Esophagus muscularis mucosa (tissue), 4 donors: ENCODE results near the gene SYTL2. TPM values are rescaled to one million over a fixed set of nuclear protein-coding genes. Genes with fewer than 3 reads are reported as not detected.

Source experiments
- DNase-seq: peaks from one replicate; pipeline ENCODE4 v3.0.0-alpha.2; 2017; ENCODE audit errors: extremely low spot score
- H3K27ac ChIP-seq, 4 donors: fragments of 200-600 bp; sonication (generic); replicated peaks in 1 of 4; 1 replicate in 3 of 4; 2 replicates in 1 of 4; pipeline ENCODE4 v1.5.1; 2016 to 2019; ENCODE audit warnings: mild to moderate bottlenecking in 1 of 4
- H3K27me3 ChIP-seq, 4 donors: fragments of 200-600 bp; sonication (generic); one replicate each; pipeline versions ENCODE4 v1.5.1 to v1.6.0; 2016 to 2019
- H3K36me3 ChIP-seq, 4 donors: fragments of 200-600 bp; sonication (generic); one replicate each; pipeline ENCODE4 v1.5.1; 2016 to 2019
- H3K4me1 ChIP-seq, 4 donors: fragments of 200-600 bp; sonication (generic); one replicate each; pipeline ENCODE4 v1.5.1; 2016 to 2019
- H3K4me3 ChIP-seq, 4 donors: fragments of 200-600 bp; sonication (generic); 1 replicate in 2 of 4; 2 replicates in 2 of 4; pipeline ENCODE4 v1.5.1; 2016 to 2019; ENCODE audit warnings: mild to moderate bottlenecking in 4 of 4, moderate library complexity in 1 of 4
- H3K9me3 ChIP-seq, 4 donors: fragments of 200-600 bp; sonication (generic); 1 replicate in 3 of 4; 2 replicates in 1 of 4; pipeline ENCODE4 v1.5.1; 2016 to 2019
- EP300 ChIP-seq: sonication (generic); formaldehyde crosslinking; IDR thresholded peaks from one replicate; pipeline ENCODE4 v1.6.1; 2017; ENCODE audit warnings: antibody characterized with exemption
- POLR2A ChIP-seq: fragments of 450-650 bp; IDR thresholded peaks from one replicate; pipeline ENCODE4 v1.6.1; 2017; ENCODE audit warnings: antibody characterized with exemption, moderate library complexity, mild to moderate bottlenecking, low read depth
- POLR2AphosphoS5 ChIP-seq, 2 donors: sonication (generic); formaldehyde crosslinking; IDR thresholded peaks; one replicate each; pipeline ENCODE4 v1.6.1; 2017; ENCODE audit warnings: antibody characterized with exemption in 2 of 2
- WGBS: methylation state at CpG from one replicate; pipeline ENCODE4 v1.1.5; 2018; 5-methylcytosine and 5-hydroxymethylcytosine counted together
- intact Hi-C: fragments of 100-400 bp; cut with DNase I; formaldehyde crosslinking; loops from one replicate; pipeline ENCODE4 v1.15.1; 2023
- total RNA-seq, 4 donors: library from RNA; depleted of rRNA; stranded (reverse); fragments of >200 nt; gene quantifications; one replicate each; pipeline versions ENCODE4 v1.1.0 to v1.2.1, GENCODE V29; 2016
- TF ChIP-seq, protein P1 (sequence below), 3 experiments: fragments of 200-600 bp in 2 of 3; fragments of 450-650 bp in 1 of 3; sonication (generic) in 2 of 3; IDR thresholded peaks; one replicate each; pipeline ENCODE4 v1.5.1; 2017 to 2019; ENCODE audit warnings: antibody characterized with exemption in 3 of 3, mild to moderate bottlenecking in 2 of 3, moderate library complexity in 1 of 3

The SYTL2 gene
- total RNA-seq, 4 donors from 2014 or later, result 7.1 to 10.4 (median 8.8) TPM

DNA sequence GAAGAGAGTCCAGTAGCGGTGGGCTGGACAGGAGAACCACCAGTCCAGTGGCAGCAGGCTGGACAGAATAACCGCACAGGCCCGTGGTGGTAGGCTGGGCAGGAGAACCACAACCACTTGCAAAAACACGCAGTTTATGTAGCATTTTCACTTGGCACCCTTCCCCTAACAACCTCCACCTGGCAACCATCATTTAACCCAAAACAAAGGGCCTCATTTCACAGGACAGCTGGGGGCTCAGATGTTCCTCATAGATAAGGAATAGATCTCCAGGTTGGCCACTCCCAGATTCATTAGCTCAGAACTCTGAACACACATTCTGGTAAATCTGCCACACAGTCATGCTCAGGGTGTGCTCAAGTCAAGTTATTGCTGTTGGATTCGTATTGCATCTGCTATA lies 41.2 kb downstream of the SYTL2 start:
- H3K9me3 ChIP-seq, result peaks cover 0 to 6% (median 0%) of the 10 kb centered on the region in 4 donors
- H3K4me3 ChIP-seq, result no peak overlapping the region
- no peaks in the 10 kb centered on the region for H3K36me3 ChIP-seq
- peaks cover 0 to 8% (median 4%) of the 10 kb centered on the region in 4 donors for H3K4me1 ChIP-seq
- TF ChIP-seq, protein P1, sequence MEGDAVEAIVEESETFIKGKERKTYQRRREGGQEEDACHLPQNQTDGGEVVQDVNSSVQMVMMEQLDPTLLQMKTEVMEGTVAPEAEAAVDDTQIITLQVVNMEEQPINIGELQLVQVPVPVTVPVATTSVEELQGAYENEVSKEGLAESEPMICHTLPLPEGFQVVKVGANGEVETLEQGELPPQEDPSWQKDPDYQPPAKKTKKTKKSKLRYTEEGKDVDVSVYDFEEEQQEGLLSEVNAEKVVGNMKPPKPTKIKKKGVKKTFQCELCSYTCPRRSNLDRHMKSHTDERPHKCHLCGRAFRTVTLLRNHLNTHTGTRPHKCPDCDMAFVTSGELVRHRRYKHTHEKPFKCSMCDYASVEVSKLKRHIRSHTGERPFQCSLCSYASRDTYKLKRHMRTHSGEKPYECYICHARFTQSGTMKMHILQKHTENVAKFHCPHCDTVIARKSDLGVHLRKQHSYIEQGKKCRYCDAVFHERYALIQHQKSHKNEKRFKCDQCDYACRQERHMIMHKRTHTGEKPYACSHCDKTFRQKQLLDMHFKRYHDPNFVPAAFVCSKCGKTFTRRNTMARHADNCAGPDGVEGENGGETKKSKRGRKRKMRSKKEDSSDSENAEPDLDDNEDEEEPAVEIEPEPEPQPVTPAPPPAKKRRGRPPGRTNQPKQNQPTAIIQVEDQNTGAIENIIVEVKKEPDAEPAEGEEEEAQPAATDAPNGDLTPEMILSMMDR (IDR thresholded peaks at IDR 0.05), result no peak
- H3K27ac ChIP-seq, result no peak overlapping the region
- intact Hi-C loops, result no loop called here
- WGBS, result 91% methylated on average over 5 of the region's 5 CpGs
- DNase-seq, result no peak
- H3K27me3 ChIP-seq, result no peaks in the 10 kb centered on the region

DNA sequence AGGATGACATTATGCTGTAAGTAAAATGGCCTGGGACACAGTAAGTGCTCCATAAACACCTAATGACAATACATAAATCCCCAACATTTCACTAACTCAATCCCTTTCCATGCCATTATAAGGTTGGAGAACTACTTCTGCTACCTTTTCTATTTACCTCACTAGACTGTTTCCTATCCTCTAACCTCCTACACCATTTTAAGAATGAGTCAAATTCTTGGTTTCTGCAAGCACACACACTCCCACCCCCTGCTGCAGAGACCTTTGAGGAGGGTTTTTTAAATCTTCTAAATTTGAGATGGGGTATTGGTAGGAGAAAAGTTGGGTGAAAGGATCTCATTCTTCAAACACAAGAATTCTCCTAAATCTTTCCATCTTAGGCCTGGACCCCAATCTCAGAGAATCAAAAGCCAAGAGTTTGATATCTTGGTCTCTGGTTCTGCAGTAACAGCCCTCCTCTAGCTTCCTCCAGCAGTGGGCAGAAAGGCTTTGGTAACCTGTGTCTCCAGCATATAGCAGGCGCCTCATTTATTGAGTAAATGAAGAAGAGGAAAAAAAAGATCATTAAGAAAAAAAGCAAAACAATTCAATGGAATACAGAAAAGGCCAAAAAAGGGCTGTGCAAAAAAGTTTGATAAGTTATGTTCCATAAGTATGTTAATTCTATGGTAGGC lies 42.3 kb downstream of the SYTL2 start:
- no peak overlapping the region for H3K27ac ChIP-seq
- no peak overlapping the region for H3K4me3 ChIP-seq
- WGBS, result 97% methylated on average over 1 of the region's 1 CpG
- no peaks in the 10 kb centered on the region for H3K27me3 ChIP-seq
- no peaks in the 10 kb centered on the region for H3K36me3 ChIP-seq
- DNase-seq, result no peak
- intact Hi-C loops, result no loop called here
- H3K4me1 ChIP-seq, result peaks cover 0 to 8% (median 4%) of the 10 kb centered on the region in 4 donors
- TF ChIP-seq EP300, result no peak
- no peak for TF ChIP-seq POLR2A
- TF ChIP-seq POLR2AphosphoS5 (IDR thresholded peaks at IDR 0.05), result no peak
- TF ChIP-seq, protein P1 (IDR thresholded peaks at IDR 0.05), result no peak
- H3K9me3 ChIP-seq, result peaks cover 0 to 6% (median 0%) of the 10 kb centered on the region in 4 donors

DNA sequence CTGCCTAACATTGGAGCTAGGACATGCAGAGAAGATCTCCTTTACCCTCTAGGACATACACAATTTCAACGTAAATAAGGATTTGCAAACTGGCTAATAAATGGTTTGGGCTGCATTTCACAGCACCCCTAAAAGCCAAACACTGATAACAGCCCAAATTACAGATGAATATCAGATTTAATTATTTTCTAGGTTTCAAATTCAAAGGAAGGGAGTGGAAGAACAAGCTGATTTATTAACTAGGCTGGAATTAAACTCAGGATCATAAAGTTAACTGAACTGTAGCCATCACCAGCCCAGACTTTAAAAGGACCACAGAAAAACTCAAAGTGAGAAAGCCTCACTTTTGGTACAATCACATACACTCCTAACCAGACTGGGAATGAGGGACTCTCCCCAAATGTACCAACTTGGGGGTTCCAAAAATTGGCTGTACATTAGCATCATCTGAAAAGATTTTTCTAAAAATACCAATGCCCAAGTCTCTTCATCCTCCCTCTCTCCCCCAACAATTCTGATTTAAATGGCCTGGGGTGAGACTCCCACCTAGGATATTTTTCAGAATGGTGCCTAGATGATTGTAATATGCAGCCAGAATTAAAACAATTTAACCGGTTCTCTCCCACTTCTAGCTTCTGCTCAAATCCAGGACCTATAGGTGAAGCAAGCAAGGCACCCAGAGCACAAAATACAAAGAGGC lies 43.5 kb downstream of the SYTL2 start:
- no peak for DNase-seq
- H3K36me3 ChIP-seq, result no peaks in the 10 kb centered on the region
- H3K4me3 ChIP-seq, result no peak overlapping the region
- peaks cover 0 to under 1% (median under 1%) of the 10 kb centered on the region in 4 donors for H3K4me1 ChIP-seq
- intact Hi-C loops, result no loop called here
- H3K27ac ChIP-seq, result no peak overlapping the region
- no peak for TF ChIP-seq POLR2AphosphoS5 (IDR thresholded peaks at IDR 0.05)
- no peak for TF ChIP-seq POLR2A
- TF ChIP-seq, protein P1 (IDR thresholded peaks at IDR 0.05), result no peak
- no peak for TF ChIP-seq EP300
- H3K27me3 ChIP-seq, result no peaks in the 10 kb centered on the region
- H3K9me3 ChIP-seq, result peaks cover 0 to 6% (median 0%) of the 10 kb centered on the region in 4 donors
- 84% methylated on average over 2 of the region's 2 CpGs for WGBS

DNA sequence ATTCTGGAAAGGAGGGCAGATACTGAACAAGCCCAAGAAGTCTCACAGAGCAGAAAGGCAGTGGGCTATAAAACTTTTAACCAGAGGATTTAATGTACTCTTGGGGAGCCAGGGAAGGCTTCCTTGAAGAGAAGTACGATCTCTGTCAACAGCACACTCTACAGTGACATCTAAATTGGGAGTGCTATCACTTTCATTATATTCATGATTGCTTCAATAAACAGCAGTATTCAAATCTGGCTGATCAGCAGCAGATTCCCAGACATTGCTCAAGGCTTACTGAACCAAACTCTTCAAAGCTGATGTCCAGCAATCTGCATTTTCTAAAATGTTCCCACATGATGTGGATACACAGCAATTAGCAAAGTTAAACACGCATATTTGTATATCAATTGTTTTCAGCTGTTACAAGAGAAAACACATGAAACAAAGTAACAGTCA lies 44.2 kb downstream of the SYTL2 start:
- no peak for DNase-seq
- 67% methylated on average over 2 of the region's 2 CpGs for WGBS
- no peak overlapping the region for H3K27ac ChIP-seq
- intact Hi-C loops, result no loop called here
- H3K4me1 ChIP-seq, result no peaks in the 10 kb centered on the region
- H3K9me3 ChIP-seq, result peaks cover 0 to 6% (median 0%) of the 10 kb centered on the region in 4 donors
- H3K36me3 ChIP-seq, result no peaks in the 10 kb centered on the region
- H3K4me3 ChIP-seq, result no peak overlapping the region
- no peak for TF ChIP-seq EP300
- TF ChIP-seq POLR2A, result no peak
- TF ChIP-seq, protein P1 (IDR thresholded peaks at IDR 0.05), result no peak
- TF ChIP-seq POLR2AphosphoS5 (IDR thresholded peaks at IDR 0.05), result no peak
- no peaks in the 10 kb centered on the region for H3K27me3 ChIP-seq
